Skin epidermis (tissue), 12 donors: ENCODE results near the gene FHOD1.
A peak's percentile ranks its signal among the peaks of the same experiment; 100 is the strongest.

Experiments used
- H3K27ac ChIP-seq, 21 experiments: fragments of 200-600 bp; sonication (generic) in 11 of 21; one replicate each; pipeline ENCODE4 v1.5.0; 2020; ENCODE audit warnings: mild to moderate bottlenecking in 3 of 21, inconsistent platforms in 2 of 21, moderate library complexity in 2 of 21
- H3K4me3 ChIP-seq, 7 experiments: fragments of 200-600 bp; sonication (generic) in 2 of 7; one replicate each; pipeline ENCODE4 v1.5.0; 2020; ENCODE audit warnings: inconsistent platforms in 2 of 7, mild to moderate bottlenecking in 2 of 7, moderate library complexity in 1 of 7

The FHOD1 gene

DNA sequence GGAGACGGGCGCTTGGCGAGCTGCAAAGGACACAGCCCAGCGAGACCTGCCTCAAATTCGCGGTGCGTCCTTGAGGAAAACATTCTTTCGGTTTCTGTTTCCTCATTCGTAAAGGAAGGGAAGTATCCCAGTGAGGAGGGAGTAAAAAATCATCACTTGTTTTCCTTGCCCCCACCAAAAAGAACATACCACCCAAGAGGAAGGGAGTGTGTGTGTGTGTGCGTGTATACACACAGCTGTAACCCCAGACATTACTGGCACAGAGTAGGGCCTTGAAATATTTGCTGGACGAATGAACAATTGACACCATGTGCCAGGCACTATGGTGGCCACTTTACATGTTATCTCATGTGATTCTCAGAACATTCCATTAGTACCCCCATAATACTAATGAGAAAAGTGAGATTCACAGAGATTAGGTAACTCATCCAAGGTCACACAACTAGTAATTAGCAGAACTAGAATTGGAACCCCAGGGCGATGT is 61.6 kb downstream of the FHOD1 start:
- Histone ChIP-seq H3K4me3 (peak overlapping the region in 2 of 7 experiments; percentile 64 to 73), H3K27ac (no peak overlapping the region)

- H3K4me3 ChIP-seq: peak overlapping the region in 6 of 7 experiments; percentile 64 to 81 (median 72)
- peak overlapping the region in 1 of 21 experiments; percentile 97 for H3K27ac ChIP-seq
Observed at GRCh38 chr16:67184995-67185650, 62.2 kb downstream of the FHOD1 start.

- H3K4me3 ChIP-seq: peak overlapping the region; percentile 64 to 81 (median 73)
- peak overlapping the region in 19 of 21 experiments; percentile 89 to 99 (median 96) for H3K27ac ChIP-seq
Observed at GRCh38 chr16:67184453-67184994, 62.8 kb downstream of the FHOD1 start.

GRCh38 chr16:67183627-67184452 is 63.4 kb downstream of the FHOD1 start, which contains the start of gene MATCAP1:
TSS of gene MATCAP1 (minus strand) at chr16:67183963. CDS start at chr16:67180610, 3,353 bp downstream.
- peak within 1 kb of the TSS; percentile 64 to 81 (median 73) for H3K4me3 ChIP-seq
- H3K27ac ChIP-seq: peak within 1 kb of the TSS; percentile 58 to 99 (median 96)

GRCh38 chr16:67183284-67183626 is 64.0 kb downstream of the FHOD1 start:
- Histone ChIP-seq H3K27ac (peak overlapping the region in 18 of 21 experiments; percentile 24 to 99 (median 96)), H3K4me3 (peak overlapping the region; percentile 64 to 81 (median 73))

DNA sequence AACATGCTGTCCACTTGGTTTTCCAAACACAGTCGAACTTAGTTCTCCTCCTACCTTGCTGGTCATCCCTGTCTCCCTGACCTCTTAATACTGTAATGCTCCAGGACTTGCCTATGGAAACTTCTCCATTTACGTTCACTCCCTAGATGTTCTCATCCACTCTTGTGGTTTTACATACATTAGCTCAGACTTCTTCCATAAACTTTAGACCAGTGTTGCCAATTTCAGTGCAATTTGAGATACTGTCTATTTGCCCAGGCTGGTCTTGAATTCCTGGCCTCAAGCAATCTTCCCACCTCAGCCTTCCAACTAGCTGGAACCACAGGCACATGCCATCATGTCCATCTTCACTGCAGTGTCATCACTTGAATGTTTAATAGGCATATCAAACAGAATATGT is 65.0 kb downstream of the FHOD1 start:
- no peak overlapping the region for H3K4me3 ChIP-seq
- H3K27ac ChIP-seq: peak overlapping the region in 1 of 21 experiments; percentile 24

GRCh38 chr16:67181346-67181745 is 65.9 kb downstream of the FHOD1 start:
- Histone ChIP-seq H3K27ac (no peak overlapping the region), H3K4me3 (no peak overlapping the region)

- H3K27ac ChIP-seq: no peak overlapping the region
- no peak overlapping the region for H3K4me3 ChIP-seq
Observed at GRCh38 chr16:67180166-67180565, 67.1 kb downstream of the FHOD1 start.

GRCh38 chr16:67179421-67180080 is 67.7 kb downstream of the FHOD1 start:
- no peak overlapping the region for H3K4me3 ChIP-seq
- peak overlapping the region in 1 of 21 experiments; percentile 65 for H3K27ac ChIP-seq
